Hepatocyte (in vitro differentiated cells): ENCODE measurements around the gene MCF2L2.

Experiments used
- CTCF ChIP-seq: fragments of 200-600 bp; sonication (generic); IDR thresholded peaks from 2 replicates; pipeline ENCODE4 v1.5.1; 2016; ENCODE audit warnings: antibody characterized with exemption, mild to moderate bottlenecking; ENCODE audit not compliant: poor library complexity
- EZH2 ChIP-seq: fragments of 200-600 bp; sonication (generic); IDR thresholded peaks from 2 replicates; pipeline ENCODE4 v1.6.1; 2016; ENCODE audit warnings: antibody characterized with exemption, mild to moderate bottlenecking, borderline replicate concordance

GRCh38 chr3:183222631-183223235 lies 205.7 kb downstream of the MCF2L2 start:
- no peak for TF ChIP-seq CTCF
- TF ChIP-seq EZH2 = no peak
